ENCODE measurements around the gene APOL6. TPM values are rescaled to one million over a fixed set of nuclear protein-coding genes. Genes with fewer than 3 reads are reported as not detected.

Gene APOL6
- total and polyA plus RNA-seq, 2 of the 13 experiments (the other 11 are each of a cell fraction or from before 2014, with no cell fraction given) = 5.2 to 7.5 TPM

DNA sequence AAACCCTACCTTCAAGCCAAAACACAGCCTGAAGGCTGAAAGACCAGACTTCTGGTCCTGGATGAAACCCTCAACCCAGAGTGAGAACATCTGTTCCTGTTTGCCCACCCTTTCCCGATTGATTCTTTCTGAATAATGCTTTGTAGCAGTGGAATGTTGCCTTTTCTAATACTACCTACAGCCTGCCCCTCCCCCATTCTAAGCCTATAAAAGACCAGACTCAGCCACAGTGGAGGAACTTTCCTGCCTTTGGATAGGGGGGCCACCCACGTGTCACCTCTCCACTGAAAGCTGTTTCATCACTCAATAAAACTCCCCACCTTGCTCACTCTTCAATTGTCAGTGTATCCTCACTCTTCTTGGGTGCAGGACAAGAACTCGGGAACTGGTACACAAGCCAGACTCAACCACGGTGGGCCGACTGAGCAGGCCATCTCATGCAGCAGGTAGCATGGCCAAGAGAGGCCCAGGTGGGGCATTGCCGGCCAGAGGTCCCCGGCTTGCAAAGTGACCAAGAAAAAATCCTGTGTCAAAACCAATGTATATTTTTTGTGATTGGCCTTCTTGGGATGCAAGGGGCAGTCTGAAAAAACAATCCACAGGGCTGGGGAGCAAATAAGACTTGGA, 6.6 kb upstream of the APOL6 start:
- no peaks in the 10 kb centered on the region for H3K9me3 ChIP-seq (ENCODE audit: low read length)
- H3K9ac ChIP-seq (ENCODE audit: insufficient read depth, low read depth, low read length) = no peak overlapping the region
- no peak overlapping the region for H3K4me3 ChIP-seq (replicated peaks in 1 of 3; ENCODE audit: insufficient read depth in 1 of 3, low read depth in 2 of 3, low read length in 3 of 3)
- BruUV-seq (replicated peaks) = no TSS peak
- 50% methylated on average over 7 of the region's 7 CpGs for WGBS (ENCODE audit: low lambda C conversion rate)
- H2AFZ ChIP-seq (ENCODE audit: low read length) = no peak overlapping the region
- H3K27me3 ChIP-seq (ENCODE audit: control insufficient read depth in 1 of 2, insufficient read depth in 2 of 2, low read length in 2 of 2) = no peaks in the 10 kb centered on the region; a peak in 1 of 5 replicates
- ChIA-PET POLR2A (no interaction called here), CTCF (ENCODE audit: low intra/inter-chr PET ratio, low total read pairs) (no interaction called here)
- no peaks in the 10 kb centered on the region for H3K36me3 ChIP-seq (replicated peaks in 1 of 2; ENCODE audit: control insufficient read depth in 1 of 2, insufficient read depth in 2 of 2, low read length in 2 of 2)
- H3K27ac ChIP-seq (ENCODE audit: extremely low read length, insufficient read depth, low read length) = no peak overlapping the region
- no peaks in the 10 kb centered on the region for H4K20me1 ChIP-seq (ENCODE audit: insufficient read depth, low read length)
- no peaks in the 10 kb centered on the region for H3K79me2 ChIP-seq (ENCODE audit: insufficient read depth, low read length)
- peaks cover 69% of the 10 kb centered on the region for H3K4me1 ChIP-seq (ENCODE audit: insufficient read depth, low read length)
- intact Hi-C loops (cut with micrococcal nuclease; ENCODE audit: unreplicated experiment) (no loop called here), in situ Hi-C loops (cut with HindIII; ENCODE audit: extremely low pct_ligation_motif_present, low pct_unique_long_range_greater_than_20kb) (no loop called here)
- FAIRE-seq (no peak), DNase-seq (ENCODE audit: low spot score) (no peak), ATAC-seq (no peak)
- no peak for TF ChIP-seq SMAD9 (CRISPR knock-in tag; IDR thresholded peaks at IDR 0.05)
- TF ChIP-seq, protein P1, sequence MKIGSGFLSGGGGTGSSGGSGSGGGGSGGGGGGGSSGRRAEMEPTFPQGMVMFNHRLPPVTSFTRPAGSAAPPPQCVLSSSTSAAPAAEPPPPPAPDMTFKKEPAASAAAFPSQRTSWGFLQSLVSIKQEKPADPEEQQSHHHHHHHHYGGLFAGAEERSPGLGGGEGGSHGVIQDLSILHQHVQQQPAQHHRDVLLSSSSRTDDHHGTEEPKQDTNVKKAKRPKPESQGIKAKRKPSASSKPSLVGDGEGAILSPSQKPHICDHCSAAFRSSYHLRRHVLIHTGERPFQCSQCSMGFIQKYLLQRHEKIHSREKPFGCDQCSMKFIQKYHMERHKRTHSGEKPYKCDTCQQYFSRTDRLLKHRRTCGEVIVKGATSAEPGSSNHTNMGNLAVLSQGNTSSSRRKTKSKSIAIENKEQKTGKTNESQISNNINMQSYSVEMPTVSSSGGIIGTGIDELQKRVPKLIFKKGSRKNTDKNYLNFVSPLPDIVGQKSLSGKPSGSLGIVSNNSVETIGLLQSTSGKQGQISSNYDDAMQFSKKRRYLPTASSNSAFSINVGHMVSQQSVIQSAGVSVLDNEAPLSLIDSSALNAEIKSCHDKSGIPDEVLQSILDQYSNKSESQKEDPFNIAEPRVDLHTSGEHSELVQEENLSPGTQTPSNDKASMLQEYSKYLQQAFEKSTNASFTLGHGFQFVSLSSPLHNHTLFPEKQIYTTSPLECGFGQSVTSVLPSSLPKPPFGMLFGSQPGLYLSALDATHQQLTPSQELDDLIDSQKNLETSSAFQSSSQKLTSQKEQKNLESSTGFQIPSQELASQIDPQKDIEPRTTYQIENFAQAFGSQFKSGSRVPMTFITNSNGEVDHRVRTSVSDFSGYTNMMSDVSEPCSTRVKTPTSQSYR (CRISPR knock-in tag; IDR thresholded peaks at IDR 0.05; ENCODE audit: borderline replicate concordance) = peak; percentile 55; the same call in 1 of the 2 replicates
- TF ChIP-seq TGIF2 (CRISPR knock-in tag; IDR thresholded peaks at IDR 0.05) = 0 out of 2 replicates have a peak, but pooled peaks have one; percentile 5
- H3K4me2 ChIP-seq (ENCODE audit: low read depth, low read length) = peak overlapping the region; percentile 81

DNA sequence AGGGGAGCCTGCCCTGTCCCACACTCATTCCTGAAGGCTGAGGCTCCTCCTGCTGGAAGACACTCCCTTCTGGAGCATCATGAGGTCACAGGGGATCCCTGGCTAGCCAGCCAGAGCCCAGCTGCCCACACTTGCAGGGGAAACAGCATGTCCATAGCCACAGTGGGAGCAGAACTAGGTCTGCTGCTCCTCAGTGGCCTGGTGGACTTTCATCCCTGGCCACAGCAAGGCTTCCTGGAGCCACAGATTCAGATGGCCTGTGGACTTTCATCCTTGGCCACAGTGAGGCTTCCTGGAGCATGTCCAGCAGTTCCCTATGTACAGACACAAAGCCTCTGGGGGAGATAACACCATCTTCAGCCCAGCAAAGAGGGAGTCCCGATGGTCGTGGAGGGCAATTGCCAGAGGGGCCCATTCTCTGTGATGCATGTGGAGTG, 5.9 kb upstream of the APOL6 start:
- H3K4me3 ChIP-seq (replicated peaks in 1 of 3; ENCODE audit: insufficient read depth in 1 of 3, low read depth in 2 of 3, low read length in 3 of 3) = peak overlapping the region in 1 of 3 experiments; percentile 37; a peak in 2 of 6 replicates
- no TSS peak for BruUV-seq (replicated peaks)
- H3K36me3 ChIP-seq (replicated peaks in 1 of 2; ENCODE audit: control insufficient read depth in 1 of 2, insufficient read depth in 2 of 2, low read length in 2 of 2) = no peaks in the 10 kb centered on the region
- H3K4me1 ChIP-seq (ENCODE audit: insufficient read depth, low read length) = peaks cover 76% of the 10 kb centered on the region
- in situ Hi-C loops (cut with HindIII; ENCODE audit: extremely low pct_ligation_motif_present, low pct_unique_long_range_greater_than_20kb) (no loop called here), intact Hi-C loops (cut with micrococcal nuclease; ENCODE audit: unreplicated experiment) (no loop called here)
- H3K27ac ChIP-seq (ENCODE audit: extremely low read length, insufficient read depth, low read length) = no peak overlapping the region
- no peaks in the 10 kb centered on the region for H4K20me1 ChIP-seq (ENCODE audit: insufficient read depth, low read length)
- H3K9me3 ChIP-seq (ENCODE audit: low read length) = no peaks in the 10 kb centered on the region
- peak; percentile 57 for ATAC-seq
- H2AFZ ChIP-seq (ENCODE audit: low read length) = no peak overlapping the region
- DNase-seq (ENCODE audit: low spot score) = peak; percentile 47
- H3K4me2 ChIP-seq (ENCODE audit: low read depth, low read length) = peak overlapping the region; percentile 81
- WGBS (ENCODE audit: low lambda C conversion rate) = 0% methylated on average over 2 of the region's 2 CpGs
- ChIA-PET CTCF (ENCODE audit: low intra/inter-chr PET ratio, low total read pairs) (no interaction called here), POLR2A (no interaction called here)
- no peaks in the 10 kb centered on the region for H3K79me2 ChIP-seq (ENCODE audit: insufficient read depth, low read length)
- peak; percentile 56 for FAIRE-seq
- H3K27me3 ChIP-seq (ENCODE audit: control insufficient read depth in 1 of 2, insufficient read depth in 2 of 2, low read length in 2 of 2) = no peaks in the 10 kb centered on the region; a peak in 1 of 5 replicates
- H3K9ac ChIP-seq (ENCODE audit: insufficient read depth, low read depth, low read length) = peak overlapping the region; percentile 20; the same call in 1 of the 2 replicates
- TF ChIP-seq RCOR2 (CRISPR knock-in tag; IDR thresholded peaks at IDR 0.05) = peak; percentile 66; the same call in 1 of the 2 replicates
- TF ChIP-seq, protein P2, sequence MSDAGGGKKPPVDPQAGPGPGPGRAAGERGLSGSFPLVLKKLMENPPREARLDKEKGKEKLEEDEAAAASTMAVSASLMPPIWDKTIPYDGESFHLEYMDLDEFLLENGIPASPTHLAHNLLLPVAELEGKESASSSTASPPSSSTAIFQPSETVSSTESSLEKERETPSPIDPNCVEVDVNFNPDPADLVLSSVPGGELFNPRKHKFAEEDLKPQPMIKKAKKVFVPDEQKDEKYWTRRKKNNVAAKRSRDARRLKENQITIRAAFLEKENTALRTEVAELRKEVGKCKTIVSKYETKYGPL (CRISPR knock-in tag; IDR thresholded peaks at IDR 0.05) = no peak
- TF ChIP-seq ZNF30 (CRISPR knock-in tag; IDR thresholded peaks at IDR 0.05) = no peak
- TF ChIP-seq, protein P3, sequence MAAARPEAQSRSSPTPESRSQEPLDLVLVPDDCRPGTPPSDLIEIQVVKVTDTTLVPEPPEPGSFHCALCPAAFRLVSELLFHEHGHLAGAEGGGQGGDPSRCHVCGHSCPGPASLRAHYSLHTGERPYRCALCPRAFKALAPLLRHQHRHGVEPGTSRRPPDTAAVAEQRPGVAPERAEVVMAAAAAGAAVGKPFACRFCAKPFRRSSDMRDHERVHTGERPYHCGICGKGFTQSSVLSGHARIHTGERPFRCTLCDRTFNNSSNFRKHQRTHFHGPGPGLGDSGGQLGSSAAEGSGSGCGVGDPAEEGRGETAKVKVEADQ (CRISPR knock-in tag; IDR thresholded peaks at IDR 0.05; ENCODE audit: borderline replicate concordance) = no peak
- TF ChIP-seq TFE3 (CRISPR knock-in tag; IDR thresholded peaks at IDR 0.05) = no peak
- TF ChIP-seq POLR2AphosphoS5 (IDR thresholded peaks at IDR 0.05; ENCODE audit: low read depth, low read length) = no peak
